NCI-H1694 treated with DMSO at 0.1 percent for 48 hours (cell line): Measurements from ENCODE around the gene COG2.
"Not testable (repeated sequence)": the region's sequence is repeated elsewhere in the genome, so short reads cannot be mapped to it uniquely, and the experiment has no call there.

Experiments used
- DNase-seq: peaks from one replicate; lab custom pipeline; 2025; lab: John Stamatoyannopoulos, UW

Gene COG2

GRCh38 chr1:230627767-230628166, 14.5 kb upstream of the COG2 start:
- no peak for DNase-seq

DNA sequence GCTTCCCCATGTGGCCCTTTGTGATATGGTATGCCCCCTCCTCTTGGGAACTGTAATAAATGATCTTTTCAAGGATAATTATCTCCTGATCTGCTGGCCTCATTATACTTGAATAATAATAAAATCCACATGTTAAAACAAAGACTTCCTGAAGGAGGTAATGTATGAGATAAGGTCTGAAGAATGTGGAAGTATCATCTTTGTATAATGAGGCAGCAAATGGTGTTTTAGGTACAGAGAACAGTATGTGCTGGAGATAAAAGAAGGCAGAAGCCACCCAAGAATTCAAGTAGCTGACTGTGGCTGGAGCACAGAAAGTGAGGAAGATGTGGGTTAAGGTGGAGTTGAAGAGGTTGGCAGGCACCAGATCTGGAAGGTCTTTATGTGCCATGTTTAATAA, 12.8 kb upstream of the COG2 start:
- DNase-seq, result no peak

- DNase-seq, result no peak
These were observed 10.8 kb upstream of the COG2 start for GRCh38 chr1:230631477-230631876.

DNA sequence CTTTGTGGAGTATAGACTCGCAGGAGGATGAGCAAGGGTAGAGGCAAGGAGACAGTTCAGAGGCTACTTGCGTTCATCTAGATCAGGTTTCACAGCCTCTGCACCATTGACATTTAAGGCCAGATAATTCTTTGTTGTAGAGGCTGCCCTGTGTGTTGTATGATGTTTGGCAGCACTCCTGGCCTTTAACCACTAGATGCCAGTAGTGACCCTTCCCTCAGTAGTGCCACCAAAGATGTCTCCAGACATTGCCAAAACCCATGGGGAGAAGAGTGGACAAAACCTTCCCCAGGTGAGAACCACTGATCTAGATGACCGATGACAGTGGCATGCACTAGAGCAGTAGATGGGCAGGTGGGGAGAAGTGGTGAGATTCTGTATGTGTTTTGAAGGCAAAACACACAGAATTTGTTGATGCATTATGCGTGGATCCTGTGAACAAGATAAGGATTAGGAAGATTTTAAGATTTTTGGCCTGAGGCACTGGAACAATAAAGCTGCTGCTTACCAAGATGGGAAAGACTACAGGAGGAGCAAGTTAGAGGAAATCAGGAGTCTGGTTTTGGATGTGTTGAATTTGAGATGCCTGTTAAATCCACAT, 9.9 kb upstream of the COG2 start:
- peak; percentile 41 for DNase-seq

- peak; percentile 66 for DNase-seq
These were observed 8.8 kb upstream of the COG2 start for GRCh38 chr1:230633469-230633868.

DNA sequence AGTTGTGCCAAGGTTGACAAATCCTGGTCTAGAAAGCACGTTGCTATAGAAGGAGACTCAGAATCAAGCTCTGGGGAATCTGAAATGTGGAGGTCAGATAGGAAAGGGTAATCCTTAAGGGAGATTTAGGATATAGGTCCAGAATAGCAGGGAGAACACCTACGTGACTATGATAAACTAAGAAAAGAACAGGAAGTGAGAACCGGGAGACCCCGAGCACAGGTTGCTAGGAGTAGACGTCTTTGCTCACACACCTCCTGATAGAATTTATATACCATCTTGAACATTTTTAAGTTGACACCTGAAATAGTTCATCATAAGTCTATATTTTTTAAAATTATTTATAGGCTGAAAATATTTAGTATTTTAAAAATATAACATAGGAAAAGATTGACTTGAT, 7.9 kb upstream of the COG2 start:
- no peak for DNase-seq

DNA sequence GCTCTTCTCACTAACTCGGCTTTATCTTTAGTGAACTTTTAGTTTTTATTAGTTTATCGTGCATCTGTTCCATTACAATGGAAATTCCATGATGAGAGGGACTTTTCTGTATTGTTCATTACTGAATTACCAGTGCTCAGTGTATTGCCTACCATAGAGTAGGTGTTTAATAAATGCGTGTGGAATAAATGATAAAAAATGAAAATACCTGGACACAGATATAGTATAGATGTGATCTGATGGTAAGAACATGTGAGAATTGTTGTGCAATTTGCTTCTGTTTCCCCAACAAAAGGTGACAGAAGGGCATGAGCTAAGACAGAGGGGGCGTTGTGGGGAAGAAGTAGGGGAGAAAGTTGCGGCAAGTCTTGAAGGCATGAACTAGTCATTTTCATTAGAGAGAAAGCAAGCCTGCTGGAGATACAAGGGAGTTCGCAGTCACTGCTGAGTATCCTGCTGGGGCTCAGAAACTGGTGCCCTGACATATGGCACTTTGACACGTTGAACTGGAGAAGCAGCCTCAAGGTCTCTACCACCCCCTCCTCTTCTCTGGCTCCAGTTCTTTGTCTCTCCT, 5.6 kb upstream of the COG2 start:
- DNase-seq, result no peak

DNA sequence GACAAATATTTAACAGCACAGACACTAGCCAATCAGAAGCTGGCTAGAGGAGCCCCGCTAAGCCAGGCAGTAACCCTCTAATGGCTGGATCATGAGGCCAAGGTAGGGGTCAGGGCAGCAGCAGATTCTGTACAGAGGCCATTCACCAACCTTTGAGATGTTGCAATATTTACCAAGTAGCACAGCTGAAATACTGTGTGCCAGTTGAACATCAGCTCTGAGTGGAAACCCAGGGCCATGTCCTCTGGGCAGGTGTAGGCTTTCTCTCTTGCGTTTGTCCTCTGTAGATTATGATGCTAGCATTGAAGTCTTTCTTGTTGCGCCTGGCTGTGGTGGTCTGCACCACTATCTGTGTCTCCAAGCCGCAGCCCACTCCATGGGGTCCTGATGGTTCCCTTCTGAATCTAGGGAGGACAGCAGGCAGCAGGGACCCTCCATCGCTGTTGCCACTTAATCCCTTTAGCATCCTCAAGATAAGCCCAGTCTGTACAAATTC, 2.5 kb upstream of the COG2 start:
- no peak for DNase-seq

- no peak for DNase-seq
These were observed 935 bp upstream of the COG2 start for GRCh38 chr1:230641346-230641745.

DNA sequence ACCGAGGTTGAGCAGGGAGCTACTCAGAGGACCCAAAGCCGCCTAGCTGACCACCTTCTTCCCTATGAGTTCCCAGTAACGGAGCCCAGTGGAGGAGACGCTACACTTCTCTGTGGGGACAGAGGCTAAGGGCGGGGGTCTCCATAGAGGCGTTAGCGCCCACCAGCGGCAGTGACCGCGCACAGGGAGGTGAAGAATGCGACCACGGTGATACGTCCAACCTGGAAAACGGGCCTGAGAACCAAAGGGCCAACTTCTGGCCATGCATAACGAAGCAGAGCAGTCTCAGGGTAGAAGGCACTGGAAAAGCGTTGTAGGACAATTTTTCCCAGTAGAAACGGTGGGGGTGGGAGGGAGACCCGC, 400 bp upstream of the COG2 start:
- no peak for DNase-seq

GRCh38 chr1:230643908-230644307, 1.6 kb downstream of the COG2 start:
- DNase-seq, result no peak

DNA sequence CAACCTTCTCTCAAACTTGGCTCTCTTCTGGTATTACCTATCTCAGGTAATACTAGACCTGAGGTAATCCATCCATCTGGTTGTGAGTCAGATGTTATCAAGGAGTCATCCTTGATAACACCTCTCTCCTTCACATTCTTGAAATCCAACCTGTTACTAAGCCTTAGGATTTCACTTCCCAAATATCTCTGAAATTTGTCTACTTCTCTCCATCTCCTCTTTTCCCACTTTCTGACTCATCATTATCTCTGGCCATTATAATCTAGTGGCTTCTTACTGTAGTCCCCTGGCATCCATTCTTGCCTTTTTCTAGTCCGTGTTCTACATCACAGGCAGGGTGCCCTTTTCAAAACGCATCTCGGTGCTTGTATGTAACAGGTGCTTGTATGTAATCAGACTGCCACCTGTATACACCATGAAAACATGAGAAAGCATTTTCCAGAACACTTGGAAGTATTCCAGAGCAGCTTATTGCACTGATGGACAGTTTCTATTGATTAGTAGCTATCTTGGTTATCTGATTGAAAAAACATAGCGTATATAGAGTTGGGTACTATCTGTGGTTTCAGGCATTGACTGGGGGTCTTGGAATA, 4.5 kb downstream of the COG2 start:
- DNase-seq, result no peak

GRCh38 chr1:230647321-230647720, 5.0 kb downstream of the COG2 start:
- DNase-seq, result no peak

DNA sequence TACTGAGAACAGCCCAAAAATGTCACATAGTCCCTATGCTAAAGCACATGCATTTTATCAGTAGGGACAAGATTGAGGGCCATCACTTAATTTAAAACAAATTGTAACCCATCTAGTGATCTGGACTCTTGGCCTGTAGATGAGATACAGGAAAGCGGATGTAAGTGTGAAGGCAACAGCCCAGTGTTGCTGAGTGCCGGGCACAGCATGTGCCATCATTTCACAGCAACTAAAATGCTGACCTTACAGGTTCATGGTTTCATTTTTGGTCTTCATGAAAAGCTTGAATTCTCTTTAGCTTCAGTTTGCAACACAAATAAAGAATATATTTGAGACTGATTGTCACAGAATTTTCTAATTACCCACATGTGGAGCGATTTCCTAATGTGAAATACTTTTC, 5.8 kb downstream of the COG2 start:
- no peak for DNase-seq

- DNase-seq, result no peak
These were observed 8.0 kb downstream of the COG2 start for GRCh38 chr1:230650300-230650699.

- no peak for DNase-seq
These were observed 9.0 kb downstream of the COG2 start for GRCh38 chr1:230651235-230651634.

DNA sequence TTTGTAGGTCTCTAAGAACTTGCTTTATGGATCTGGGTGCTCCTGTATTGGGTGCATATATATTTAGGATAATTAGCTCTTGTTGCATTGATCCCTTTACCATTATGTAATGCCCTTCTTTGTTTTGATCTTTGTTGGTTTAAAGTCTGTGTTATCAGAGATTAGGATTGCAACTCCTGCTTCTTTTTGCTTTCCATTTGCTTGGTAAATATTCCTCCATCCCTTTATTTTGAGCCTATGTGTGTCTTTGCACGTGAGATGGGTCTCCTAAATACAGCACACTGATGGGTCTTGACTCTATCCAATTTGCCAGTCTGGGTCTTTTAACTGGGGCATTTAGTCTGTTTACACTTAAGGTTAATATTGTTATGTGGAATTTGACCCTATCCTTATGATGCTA, 14.4 kb downstream of the COG2 start:
- not testable (repeated sequence) for DNase-seq

DNA sequence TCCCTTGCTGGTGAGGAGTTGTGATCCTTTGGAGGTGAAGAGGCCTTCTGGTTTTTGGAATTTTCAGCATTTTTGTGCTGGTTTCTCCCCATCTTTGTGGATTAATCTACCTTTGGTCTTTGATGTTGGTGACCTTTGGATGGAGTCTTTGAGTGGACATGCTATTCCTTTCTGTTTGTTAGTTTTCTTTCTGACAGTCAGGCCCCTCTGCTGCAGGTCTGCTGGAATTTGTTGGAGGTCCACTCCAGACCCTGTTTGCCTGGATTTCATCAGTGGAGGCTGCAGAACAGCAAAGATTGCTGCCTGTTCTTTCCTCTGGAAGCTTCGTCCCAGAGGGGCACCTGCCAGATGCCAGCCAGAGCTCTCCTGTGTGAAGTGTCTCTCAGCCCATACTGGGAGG, 15.8 kb downstream of the COG2 start:
- not testable (repeated sequence) for DNase-seq

DNA sequence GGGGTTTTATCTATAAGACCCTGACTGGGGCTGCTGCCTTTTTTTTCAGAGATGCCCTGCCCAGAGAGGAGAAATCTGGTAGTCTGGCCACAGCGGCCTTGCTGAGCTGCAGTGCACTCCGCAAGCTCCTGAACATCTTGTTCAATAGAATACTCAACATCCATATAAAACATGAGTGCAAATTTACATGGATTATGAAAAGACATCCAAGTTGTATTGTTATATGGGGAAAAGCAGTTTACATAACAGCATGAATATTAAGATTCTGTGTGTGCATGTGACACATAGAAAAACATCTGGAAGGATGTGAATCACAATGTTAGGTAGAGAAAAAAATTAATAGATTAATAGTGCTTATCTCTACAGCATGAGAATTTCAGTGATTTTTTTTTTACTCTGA, 16.4 kb downstream of the COG2 start:
- DNase-seq, result no peak

DNA sequence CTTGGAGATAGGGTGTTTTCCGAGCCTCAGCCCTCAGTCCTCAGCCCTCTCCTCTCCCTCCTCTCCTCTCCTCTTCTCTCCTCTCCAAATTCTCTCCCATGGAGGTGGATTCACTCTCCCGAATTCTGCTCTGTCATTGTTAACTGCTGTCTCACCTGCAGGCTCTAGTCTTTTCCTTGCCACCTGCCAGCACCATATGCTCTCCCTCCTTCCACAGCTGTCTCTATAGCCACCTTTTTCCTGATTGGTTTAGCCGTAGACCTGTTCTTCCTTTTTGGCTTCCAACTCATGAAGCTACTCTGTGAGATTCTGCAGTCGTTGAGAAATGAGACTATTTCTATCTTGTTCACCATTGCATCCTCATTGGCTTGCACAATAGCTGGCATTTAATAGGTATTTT, 19.7 kb downstream of the COG2 start:
- peak; percentile 84 for DNase-seq

- DNase-seq, result no peak
These were observed 25.9 kb downstream of the COG2 start for GRCh38 chr1:230668227-230668626.

GRCh38 chr1:230669543-230669942, 27.3 kb downstream of the COG2 start:
- no peak for DNase-seq

DNA sequence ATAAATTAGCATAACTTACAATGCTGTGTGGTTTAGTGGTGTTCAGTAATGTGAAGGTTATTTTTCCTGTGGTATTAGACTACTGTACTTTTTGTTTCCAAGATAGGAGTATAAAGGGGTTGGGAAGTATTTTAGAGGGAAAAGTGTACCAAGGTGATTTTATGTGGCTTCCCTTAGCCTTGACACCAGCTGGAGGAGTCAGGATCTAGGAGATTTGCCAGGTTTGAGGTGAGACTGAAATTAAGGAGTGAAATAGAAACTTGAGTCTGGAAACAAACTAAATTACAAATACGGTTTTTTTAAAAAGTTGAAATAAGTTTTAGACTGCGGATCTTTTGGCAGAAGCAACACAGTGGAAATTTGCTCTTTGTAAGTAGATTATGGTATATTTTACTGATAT, 32.3 kb downstream of the COG2 start:
- DNase-seq, result no peak

DNA sequence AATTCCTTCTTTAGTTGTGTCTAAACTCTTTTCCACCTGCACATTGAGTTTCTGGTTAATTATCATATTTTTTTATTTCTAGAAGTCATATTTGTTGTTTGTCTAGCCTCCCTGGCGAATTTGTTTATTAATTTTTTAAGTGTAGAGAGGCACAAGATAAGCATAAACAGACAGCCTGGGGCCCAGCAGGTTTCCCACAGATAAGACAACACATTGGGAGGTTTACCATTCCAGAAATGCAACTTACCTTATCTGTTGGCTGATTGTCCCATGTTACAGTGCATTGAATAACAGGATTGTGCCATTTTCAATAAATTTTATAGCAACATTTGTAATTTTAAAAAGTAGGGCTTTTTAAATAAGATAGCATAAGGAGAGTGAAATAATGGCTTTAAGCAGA, 34.9 kb downstream of the COG2 start:
- no peak for DNase-seq
